Activated naive CD8-positive, alpha-beta T cell treated with anti-CD3 and anti-CD28 coated beads for 36 hours (primary cell): ENCODE measurements around the gene TOP2B. TPM values are rescaled to one million over a fixed set of nuclear protein-coding genes. Genes with fewer than 3 reads are reported as not detected.

Experiments
- DNase-seq: peaks from one replicate; pipeline ENCODE4 v3.0.0; 2021
- H3K27ac Mint-ChIP-seq: one replicate; pipeline ENCODE4 v1.8.0; 2022; ENCODE audit warnings: mild to moderate bottlenecking, moderate library complexity, mixed read lengths
- H3K27me3 Mint-ChIP-seq: one replicate; pipeline ENCODE4 v1.8.0; 2022; ENCODE audit warnings: mild to moderate bottlenecking, mixed read lengths
- H3K36me3 Mint-ChIP-seq: one replicate; pipeline ENCODE4 v1.8.0; 2021; ENCODE audit warnings: mild to moderate bottlenecking, mixed read lengths
- H3K4me1 Mint-ChIP-seq: one replicate; pipeline ENCODE4 v1.8.0; 2021; ENCODE audit warnings: mixed read lengths
- H3K4me3 Mint-ChIP-seq: one replicate; pipeline ENCODE4 v1.8.0; 2022; ENCODE audit warnings: mild to moderate bottlenecking, moderate library complexity, mixed read lengths
- H3K9me3 Mint-ChIP-seq: one replicate; pipeline ENCODE4 v1.8.0; 2022; ENCODE audit warnings: mixed read lengths
- total RNA-seq, 2 experiments: library from RNA; stranded (reverse); gene quantifications; one replicate each; pipeline ENCODE4 v1.2.3, GENCODE V29; 2021

Gene TOP2B
- total RNA-seq, 2 experiments from 2014 or later, result 128 to 130 TPM

DNA sequence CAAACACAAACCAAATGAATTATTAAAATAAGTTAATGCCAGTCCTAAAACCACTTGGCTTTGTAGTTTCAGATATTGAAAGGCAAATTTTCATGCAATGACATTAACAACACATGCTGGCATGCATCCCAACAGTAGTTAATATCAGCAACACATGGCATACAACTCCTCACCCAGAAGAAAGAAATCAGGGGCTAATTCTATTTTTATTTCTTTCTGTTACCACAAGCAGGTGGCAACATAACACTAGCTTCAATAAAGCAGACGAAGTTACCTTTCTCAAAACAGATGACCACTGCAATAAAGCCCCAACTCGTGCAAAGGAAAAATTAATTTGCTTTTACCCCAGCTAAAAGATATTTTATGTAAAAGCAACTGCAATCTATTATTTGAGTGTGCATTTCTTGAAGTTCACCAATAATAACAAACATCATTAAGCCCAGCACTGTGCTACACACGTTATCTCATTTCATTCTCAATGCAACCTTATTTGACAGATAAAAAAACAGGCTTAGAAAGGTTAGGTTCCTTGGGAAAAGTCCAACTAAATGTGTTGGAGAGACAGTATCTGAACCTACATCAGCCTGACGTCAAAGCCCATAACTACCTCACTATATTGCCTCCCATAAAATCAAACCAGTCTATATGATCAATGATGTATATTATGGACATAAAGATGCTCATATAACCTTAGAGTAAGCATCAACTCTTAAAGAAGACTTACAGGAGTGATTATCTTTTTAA is 2.8 kb downstream of the TOP2B start:
- no peaks in the 10 kb centered on the region for H3K27me3 Mint-ChIP-seq
- no peak overlapping the region for H3K27ac Mint-ChIP-seq
- peak overlapping the region; percentile 66 for H3K4me3 Mint-ChIP-seq
- peaks cover 13% of the 10 kb centered on the region for H3K36me3 Mint-ChIP-seq
- H3K9me3 Mint-ChIP-seq, result no peaks in the 10 kb centered on the region
- H3K4me1 Mint-ChIP-seq, result peaks cover 46% of the 10 kb centered on the region
- no peak for DNase-seq

GRCh38 chr3:25658836-25659235 is 5.9 kb downstream of the TOP2B start:
- H3K4me1 Mint-ChIP-seq, result peaks cover 55% of the 10 kb centered on the region

GRCh38 chr3:25657293-25657692 is 7.4 kb downstream of the TOP2B start:
- DNase-seq, result no peak
- Mint-ChIP-seq H3K4me3 (no peak overlapping the region), H3K4me1 (peaks cover 69% of the 10 kb centered on the region), H3K27ac (no peak overlapping the region), H3K27me3 (no peaks in the 10 kb centered on the region), H3K36me3 (peaks cover 11% of the 10 kb centered on the region), H3K9me3 (no peaks in the 10 kb centered on the region)

More at GRCh38 chr3:25658836-25659235, 5.9 kb downstream of the TOP2B start:
- Mint-ChIP-seq H3K9me3 (no peaks in the 10 kb centered on the region), H3K36me3 (peaks cover 12% of the 10 kb centered on the region), H3K4me3 (no peak overlapping the region), H3K27me3 (no peaks in the 10 kb centered on the region), H3K27ac (no peak overlapping the region)
- DNase-seq, result no peak

DNA sequence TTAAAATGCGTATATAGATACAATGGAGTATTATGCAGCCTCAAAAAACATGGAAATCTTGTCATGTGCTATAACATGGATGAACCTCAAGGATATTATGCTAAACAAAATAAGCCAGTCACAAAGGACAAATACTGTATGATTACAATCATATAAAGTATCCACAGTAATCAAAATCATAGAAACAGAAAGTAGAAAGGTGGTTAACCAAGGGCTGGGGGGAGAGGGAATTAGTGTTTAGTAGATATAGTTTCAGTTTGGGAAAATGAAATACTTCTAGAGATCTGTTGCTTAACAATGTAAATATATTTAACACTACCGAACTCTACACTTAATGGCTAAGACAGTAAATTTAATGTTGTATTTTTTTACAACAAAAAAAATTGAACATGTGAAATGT is 9.0 kb downstream of the TOP2B start:
- Mint-ChIP-seq H3K4me1 (peaks cover 70% of the 10 kb centered on the region), H3K27me3 (no peaks in the 10 kb centered on the region), H3K9me3 (peaks cover 2% of the 10 kb centered on the region), H3K4me3 (no peak overlapping the region), H3K27ac (no peak overlapping the region), H3K36me3 (peaks cover 25% of the 10 kb centered on the region)
- DNase-seq, result no peak

GRCh38 chr3:25654576-25654975 is 10.1 kb downstream of the TOP2B start:
- Mint-ChIP-seq H3K9me3 (peaks cover 7% of the 10 kb centered on the region), H3K36me3 (peaks cover 28% of the 10 kb centered on the region), H3K27me3 (no peaks in the 10 kb centered on the region), H3K27ac (no peak overlapping the region), H3K4me1 (peaks cover 66% of the 10 kb centered on the region), H3K4me3 (no peak overlapping the region)
- no peak for DNase-seq

DNA sequence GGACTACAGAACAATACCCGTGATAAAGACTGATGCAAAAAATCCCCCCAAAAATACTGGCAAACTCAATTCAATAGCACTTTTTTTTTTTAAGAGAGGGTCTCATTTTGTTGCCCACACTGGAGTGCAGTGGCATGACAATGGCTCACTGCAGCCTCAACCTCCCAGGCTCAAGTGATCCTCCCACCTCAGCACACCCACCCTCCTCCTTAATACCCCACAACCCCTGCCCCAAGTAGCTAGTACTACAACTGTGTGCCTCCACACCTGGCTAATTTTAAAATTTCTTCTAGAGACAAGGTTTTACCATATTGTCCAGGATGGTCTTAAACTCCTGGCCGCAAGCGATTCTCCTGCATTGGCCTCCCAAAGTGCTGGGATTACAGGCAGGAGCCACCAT is 11.4 kb downstream of the TOP2B start:
- DNase-seq, result no peak
- Mint-ChIP-seq H3K9me3 (peaks cover 15% of the 10 kb centered on the region), H3K4me1 (peaks cover 57% of the 10 kb centered on the region), H3K36me3 (peaks cover 38% of the 10 kb centered on the region), H3K4me3 (no peak overlapping the region), H3K27me3 (no peaks in the 10 kb centered on the region), H3K27ac (no peak overlapping the region)

- peaks cover 15% of the 10 kb centered on the region for H3K9me3 Mint-ChIP-seq
- peaks cover 41% of the 10 kb centered on the region for H3K36me3 Mint-ChIP-seq
- peak overlapping the region; percentile 47 for H3K27ac Mint-ChIP-seq
- DNase-seq, result no peak
- no peak overlapping the region for H3K4me3 Mint-ChIP-seq
- peaks cover 61% of the 10 kb centered on the region for H3K4me1 Mint-ChIP-seq
- H3K27me3 Mint-ChIP-seq, result no peaks in the 10 kb centered on the region
These were observed 11.8 kb downstream of the TOP2B start for GRCh38 chr3:25652921-25653320.

DNA sequence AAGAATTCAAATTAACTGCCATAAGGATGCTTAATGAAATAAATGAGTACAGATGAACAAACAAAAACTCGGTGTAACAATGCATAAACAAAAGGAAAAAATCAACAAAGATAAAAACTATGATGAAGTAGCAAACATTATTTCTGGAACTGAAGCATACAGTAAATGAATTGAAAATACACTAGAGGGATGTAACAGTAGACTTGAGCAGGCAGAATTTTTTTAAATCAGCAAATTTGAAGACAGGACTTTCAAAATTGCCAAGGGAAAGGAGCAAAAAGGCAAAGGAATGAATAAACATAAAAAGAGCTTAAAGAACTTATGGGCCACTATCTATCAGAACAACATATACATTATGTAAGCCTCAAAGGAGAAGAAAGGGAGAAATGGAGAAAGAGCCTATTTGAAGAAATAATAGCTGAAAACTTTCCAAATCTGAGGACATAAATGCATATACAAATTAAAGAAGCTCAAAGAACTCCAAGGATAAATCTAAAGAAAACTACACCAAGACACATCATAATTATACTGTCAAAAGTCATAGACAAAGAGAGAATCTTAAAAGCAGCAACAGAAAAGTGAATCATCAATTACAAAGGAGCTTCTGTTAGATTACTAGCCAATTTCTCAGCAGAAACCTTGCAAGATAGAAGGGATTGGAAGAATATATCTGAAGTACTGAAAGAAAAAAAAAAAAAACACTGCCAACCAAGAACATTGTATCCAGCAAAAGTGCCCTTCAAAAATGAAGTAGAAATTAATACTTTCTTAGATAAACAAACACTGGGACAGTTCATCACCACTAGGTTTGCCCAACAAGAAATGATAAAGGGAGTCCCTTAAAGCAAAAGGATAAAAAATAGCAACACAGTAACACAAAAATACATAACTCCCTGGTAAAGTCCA is 15.5 kb downstream of the TOP2B start:
- peaks cover 45% of the 10 kb centered on the region for H3K4me1 Mint-ChIP-seq
- H3K9me3 Mint-ChIP-seq, result peaks cover 15% of the 10 kb centered on the region
- H3K27me3 Mint-ChIP-seq, result no peaks in the 10 kb centered on the region
- peaks cover 38% of the 10 kb centered on the region for H3K36me3 Mint-ChIP-seq
- H3K27ac Mint-ChIP-seq, result no peak overlapping the region
- no peak overlapping the region for H3K4me3 Mint-ChIP-seq
- DNase-seq, result no peak

GRCh38 chr3:25648107-25648535 is 16.6 kb downstream of the TOP2B start:
- Mint-ChIP-seq H3K27ac (no peak overlapping the region), H3K4me1 (peaks cover 41% of the 10 kb centered on the region), H3K36me3 (peaks cover 38% of the 10 kb centered on the region), H3K9me3 (peaks cover 15% of the 10 kb centered on the region), H3K27me3 (no peaks in the 10 kb centered on the region), H3K4me3 (no peak overlapping the region)
- DNase-seq, result peak; percentile 68

DNA sequence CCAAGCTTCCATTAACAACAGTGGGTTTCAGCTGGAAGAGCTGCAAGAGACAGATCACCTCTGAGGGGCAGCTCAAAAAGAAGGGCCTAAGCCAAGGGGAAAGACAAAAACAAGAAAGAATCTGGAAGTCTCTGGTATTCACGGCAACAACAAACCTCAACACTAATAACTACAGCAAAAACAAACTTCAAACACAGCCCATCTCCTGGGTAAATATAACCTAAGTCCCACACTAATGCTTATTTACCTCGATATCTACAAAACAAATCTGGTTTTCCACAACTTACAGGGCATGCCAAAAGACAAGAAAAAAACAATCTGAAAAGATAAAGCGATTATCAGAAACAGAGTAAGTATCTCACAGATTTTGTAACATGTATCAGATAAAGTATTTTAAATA is 29.7 kb downstream of the TOP2B start:
- no peak overlapping the region for H3K27ac Mint-ChIP-seq
- no peak for DNase-seq

GRCh38 chr3:25633919-25634318 is 30.8 kb downstream of the TOP2B start:
- H3K27ac Mint-ChIP-seq, result no peak overlapping the region
- peaks cover 16% of the 10 kb centered on the region for H3K36me3 Mint-ChIP-seq
- H3K4me1 Mint-ChIP-seq, result peaks cover 19% of the 10 kb centered on the region
- no peaks in the 10 kb centered on the region for H3K27me3 Mint-ChIP-seq
- H3K9me3 Mint-ChIP-seq, result no peaks in the 10 kb centered on the region
- no peak for DNase-seq
- no peak overlapping the region for H3K4me3 Mint-ChIP-seq

More for the DNA sequence above, 29.7 kb downstream of the TOP2B start:
- H3K9me3 Mint-ChIP-seq, result no peaks in the 10 kb centered on the region
- no peak overlapping the region for H3K4me3 Mint-ChIP-seq
- H3K27me3 Mint-ChIP-seq, result no peaks in the 10 kb centered on the region
- H3K36me3 Mint-ChIP-seq, result peaks cover 12% of the 10 kb centered on the region
- H3K4me1 Mint-ChIP-seq, result peaks cover 19% of the 10 kb centered on the region

GRCh38 chr3:25631989-25632388 is 32.7 kb downstream of the TOP2B start:
- Mint-ChIP-seq H3K4me3 (no peak overlapping the region), H3K36me3 (peaks cover 16% of the 10 kb centered on the region), H3K27ac (no peak overlapping the region), H3K4me1 (peaks cover 13% of the 10 kb centered on the region), H3K27me3 (no peaks in the 10 kb centered on the region), H3K9me3 (no peaks in the 10 kb centered on the region)
- no peak for DNase-seq

GRCh38 chr3:25621087-25621486 is 43.6 kb downstream of the TOP2B start:
- H3K36me3 Mint-ChIP-seq, result peaks cover 23% of the 10 kb centered on the region
- peaks cover 2% of the 10 kb centered on the region for H3K4me1 Mint-ChIP-seq
- no peaks in the 10 kb centered on the region for H3K9me3 Mint-ChIP-seq
- no peaks in the 10 kb centered on the region for H3K27me3 Mint-ChIP-seq
- peak overlapping the region; percentile 38 for H3K27ac Mint-ChIP-seq
- H3K4me3 Mint-ChIP-seq, result no peak overlapping the region
- DNase-seq, result no peak

DNA sequence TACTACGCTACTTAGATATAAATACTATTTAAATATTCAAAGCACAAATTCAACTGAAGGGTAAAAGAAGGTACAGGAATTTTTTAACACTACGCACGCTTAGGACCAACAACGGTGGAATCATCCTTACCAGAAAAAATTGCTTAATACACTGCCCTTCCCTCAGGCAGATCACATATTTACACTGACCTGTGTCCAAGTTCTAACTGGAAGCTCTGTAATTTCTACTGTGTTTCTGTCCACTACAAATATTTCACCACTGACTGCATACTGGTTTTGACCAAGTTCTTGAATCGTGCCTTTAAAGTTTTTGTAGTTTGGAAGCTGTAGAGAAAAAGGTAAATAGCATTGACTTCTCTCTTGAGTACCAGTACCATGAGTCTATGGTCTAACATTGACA is 44.2 kb downstream of the TOP2B start:
- Mint-ChIP-seq H3K27me3 (no peaks in the 10 kb centered on the region), H3K9me3 (no peaks in the 10 kb centered on the region), H3K36me3 (peaks cover 21% of the 10 kb centered on the region), H3K27ac (peak overlapping the region; percentile 38), H3K4me1 (peaks cover 2% of the 10 kb centered on the region), H3K4me3 (no peak overlapping the region)
- DNase-seq, result no peak

DNA sequence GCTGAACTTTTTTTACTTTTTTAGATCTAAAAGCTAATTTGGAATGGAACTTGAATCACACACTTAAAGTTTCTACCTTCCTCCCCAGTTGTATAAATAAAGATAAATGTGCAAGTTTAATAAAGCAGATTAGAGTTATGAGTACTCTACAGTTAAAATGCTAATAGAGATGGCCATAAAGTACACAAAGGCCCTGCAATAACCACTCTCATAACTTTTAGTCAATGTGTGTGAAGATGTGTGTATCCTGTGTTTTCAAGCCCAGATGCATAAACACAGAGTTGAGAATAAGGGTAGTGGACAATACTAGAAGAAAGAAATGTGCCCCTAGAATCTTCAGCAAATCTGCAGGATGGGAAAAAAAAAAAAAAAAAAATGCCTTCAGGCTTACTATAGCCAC is 45.3 kb downstream of the TOP2B start:
- H3K27ac Mint-ChIP-seq, result no peak overlapping the region
- peaks cover 2% of the 10 kb centered on the region for H3K4me1 Mint-ChIP-seq
- no peaks in the 10 kb centered on the region for H3K27me3 Mint-ChIP-seq
- H3K36me3 Mint-ChIP-seq, result peaks cover 17% of the 10 kb centered on the region
- no peak for DNase-seq
- no peaks in the 10 kb centered on the region for H3K9me3 Mint-ChIP-seq
- no peak overlapping the region for H3K4me3 Mint-ChIP-seq
